DMS79 (cell line): ENCODE results near the gene LACTBL1.

Experiments
- DNase-seq: peaks from one replicate; lab custom pipeline; 2025; lab: John Stamatoyannopoulos, UW

Gene LACTBL1

GRCh38 chr1:22944346-22945055 is 28.2 kb downstream of the LACTBL1 start:
- DNase-seq, result no peak

DNA sequence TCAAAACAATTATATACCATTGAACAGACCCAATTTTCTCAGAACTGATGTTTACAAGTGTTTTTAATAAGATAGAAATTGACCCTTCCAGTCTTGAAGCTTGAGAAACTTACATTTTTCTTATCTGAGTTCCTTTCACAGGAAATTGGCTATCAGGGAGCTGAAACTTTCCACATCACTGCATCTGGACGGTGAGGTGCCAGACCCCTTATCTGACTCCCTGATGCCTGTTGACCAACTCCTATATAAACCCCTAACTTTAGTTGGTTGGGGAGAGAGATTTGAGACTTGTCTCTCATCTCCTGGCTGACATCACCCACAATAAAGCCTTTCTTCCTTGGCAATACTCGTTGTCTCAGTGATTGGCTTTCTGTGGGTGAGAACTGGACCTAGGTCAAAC is 31.4 kb downstream of the LACTBL1 start:
- no peak for DNase-seq

GRCh38 chr1:22936681-22937080 is 36.0 kb downstream of the LACTBL1 start:
- DNase-seq, result no peak

- no peak for DNase-seq
These were observed 37.2 kb downstream of the LACTBL1 start for GRCh38 chr1:22935433-22935832.

DNA sequence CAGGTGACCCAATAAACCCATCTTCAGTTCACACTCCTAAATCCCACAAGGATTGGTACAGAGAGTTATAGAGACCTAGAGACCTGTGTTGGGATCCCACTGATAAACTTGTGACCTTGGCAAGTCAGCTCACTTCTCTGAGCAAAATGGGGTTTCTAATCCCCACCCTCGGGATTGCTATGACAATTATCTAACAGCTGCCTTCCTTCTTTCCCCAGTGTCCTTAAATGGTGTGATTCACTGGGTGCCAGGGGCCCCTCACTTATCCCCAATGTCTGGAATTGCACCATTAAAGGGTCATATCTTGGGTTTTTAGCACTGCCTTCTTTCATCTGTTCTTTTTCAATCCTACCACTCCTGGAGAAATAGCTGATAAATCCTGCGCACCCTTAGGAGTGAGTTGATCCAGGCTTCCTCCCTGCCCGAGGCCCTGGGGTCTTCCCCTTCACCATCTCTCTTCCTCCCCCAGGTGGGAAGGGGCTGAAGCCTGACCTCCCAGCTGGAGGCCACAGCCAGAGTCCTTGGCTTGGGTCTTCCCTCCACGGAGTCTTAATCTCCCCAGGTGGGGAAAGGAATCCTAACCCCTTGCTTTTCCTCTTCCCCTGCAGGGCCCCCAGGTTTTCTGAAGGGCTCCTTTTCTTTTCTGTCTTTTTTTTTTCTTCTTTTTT is 39.7 kb downstream of the LACTBL1 start:
- no peak for DNase-seq

GRCh38 chr1:22930240-22930912 is 42.3 kb downstream of the LACTBL1 start:
- no peak for DNase-seq

DNA sequence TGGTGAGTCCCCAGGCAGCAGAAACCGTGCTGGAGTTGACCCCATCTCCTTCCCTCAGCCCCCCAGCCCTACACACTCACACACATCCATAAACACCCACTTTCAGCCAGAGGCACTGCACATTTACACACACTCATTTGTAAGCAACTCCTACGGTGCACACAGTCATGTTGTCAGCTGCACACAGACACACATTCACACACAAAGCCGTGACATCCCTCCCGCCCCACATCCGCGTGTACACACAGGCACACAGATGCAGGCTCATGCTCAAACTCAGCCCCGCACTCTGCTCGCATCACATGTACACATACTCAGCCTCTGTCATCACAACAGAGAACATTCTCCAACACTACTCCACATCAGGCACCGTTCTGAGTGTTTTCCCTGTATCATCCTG is 47.6 kb downstream of the LACTBL1 start:
- DNase-seq, result no peak

GRCh38 chr1:22922640-22923039 is 50.0 kb downstream of the LACTBL1 start:
- no peak for DNase-seq

- DNase-seq, result no peak
These were observed 51.1 kb downstream of the LACTBL1 start for GRCh38 chr1:22921452-22922126.

GRCh38 chr1:22920734-22921451 is 51.8 kb downstream of the LACTBL1 start:
- no peak for DNase-seq

DNA sequence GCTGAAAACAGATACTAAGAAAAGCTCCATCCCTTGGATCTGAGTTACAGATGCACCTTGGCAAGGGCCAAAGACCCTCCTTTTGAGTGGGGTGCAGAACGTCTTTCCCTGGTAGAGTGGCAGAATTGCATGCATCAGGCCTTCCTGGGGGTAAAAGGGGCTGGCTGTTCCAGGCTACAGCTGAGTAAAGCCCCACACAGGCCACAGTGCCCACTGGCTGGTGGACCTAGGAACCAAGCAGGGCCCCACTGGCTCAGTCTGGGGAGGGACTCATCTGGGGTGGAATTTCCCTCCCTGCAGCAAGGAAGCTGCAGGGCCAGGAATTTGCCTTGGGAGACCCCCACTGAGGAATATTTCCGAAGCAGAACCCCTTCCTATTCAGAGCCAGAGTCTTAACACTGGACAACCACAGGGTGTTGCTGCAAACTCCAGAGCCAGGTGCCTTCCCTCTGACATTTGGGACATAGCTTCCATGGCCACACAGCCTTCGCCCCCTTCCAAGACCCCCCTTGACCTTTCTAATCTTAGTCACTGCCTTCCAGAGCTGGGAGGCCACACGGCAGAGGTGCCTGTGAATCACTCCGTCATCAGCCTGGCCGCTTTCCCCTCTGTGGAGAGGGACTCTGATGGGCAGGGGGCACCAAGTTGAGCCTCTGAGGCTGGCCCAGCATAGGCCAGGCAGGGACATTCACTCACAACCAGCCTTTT is 52.5 kb downstream of the LACTBL1 start:
- no peak for DNase-seq

GRCh38 chr1:22919341-22920025 is 53.2 kb downstream of the LACTBL1 start:
- no peak for DNase-seq

DNA sequence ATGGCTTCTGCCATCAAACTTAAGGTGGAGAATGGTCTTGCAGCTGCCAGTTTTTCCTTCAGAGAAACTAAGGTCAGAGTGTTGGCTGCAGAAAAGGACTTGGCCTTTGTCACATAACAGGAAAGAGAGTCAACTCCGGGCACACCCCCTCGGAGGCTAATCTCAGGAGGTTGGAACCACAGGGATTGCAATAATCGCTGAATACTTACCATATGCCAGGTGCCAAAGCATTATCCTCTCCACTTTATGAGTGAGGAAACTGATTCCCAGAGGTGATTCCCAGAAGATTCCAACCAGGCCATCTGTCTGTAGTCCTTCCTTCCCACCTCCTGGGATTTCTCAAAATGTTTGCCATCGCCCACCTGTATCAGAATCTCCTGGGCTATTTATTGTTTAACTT is 54.0 kb downstream of the LACTBL1 start:
- DNase-seq, result no peak

DNA sequence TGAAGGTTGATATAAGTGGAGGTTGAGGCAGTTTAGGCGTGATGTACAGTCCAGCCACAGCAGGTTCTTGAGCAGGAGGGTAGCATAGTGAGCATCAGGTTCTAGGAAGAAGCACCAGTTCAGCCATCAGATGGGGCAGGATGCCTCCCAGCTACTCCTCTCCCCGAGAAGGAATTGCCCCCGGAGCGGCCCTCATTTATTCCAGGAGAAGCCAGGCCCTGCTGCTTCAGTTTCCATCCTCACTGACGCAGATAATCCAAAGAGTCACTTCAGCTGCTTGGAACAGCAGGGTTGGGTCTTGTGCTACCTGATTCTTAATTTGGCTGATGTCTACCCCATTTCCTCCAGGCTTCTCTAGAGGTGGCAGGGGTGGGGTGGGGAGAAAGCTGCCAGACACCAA is 54.7 kb downstream of the LACTBL1 start:
- no peak for DNase-seq

DNA sequence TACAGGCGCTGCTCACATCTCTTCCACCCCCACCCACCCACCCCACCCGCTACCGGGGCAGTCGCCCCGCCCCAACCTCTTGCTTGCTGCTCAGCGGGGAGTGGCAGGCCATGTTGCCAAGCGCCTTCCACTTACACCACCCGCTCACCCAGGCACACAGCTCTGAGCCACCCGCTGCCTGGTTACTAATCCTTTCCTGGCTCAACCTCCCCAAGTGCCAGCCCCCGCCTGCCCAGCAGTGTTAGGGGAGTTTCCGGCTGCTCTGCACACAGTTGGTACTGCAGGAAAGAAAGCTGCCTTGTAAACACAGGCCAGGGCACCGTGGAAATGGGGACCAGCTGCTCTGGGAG is 56.2 kb downstream of the LACTBL1 start:
- peak; percentile 38 for DNase-seq

DNA sequence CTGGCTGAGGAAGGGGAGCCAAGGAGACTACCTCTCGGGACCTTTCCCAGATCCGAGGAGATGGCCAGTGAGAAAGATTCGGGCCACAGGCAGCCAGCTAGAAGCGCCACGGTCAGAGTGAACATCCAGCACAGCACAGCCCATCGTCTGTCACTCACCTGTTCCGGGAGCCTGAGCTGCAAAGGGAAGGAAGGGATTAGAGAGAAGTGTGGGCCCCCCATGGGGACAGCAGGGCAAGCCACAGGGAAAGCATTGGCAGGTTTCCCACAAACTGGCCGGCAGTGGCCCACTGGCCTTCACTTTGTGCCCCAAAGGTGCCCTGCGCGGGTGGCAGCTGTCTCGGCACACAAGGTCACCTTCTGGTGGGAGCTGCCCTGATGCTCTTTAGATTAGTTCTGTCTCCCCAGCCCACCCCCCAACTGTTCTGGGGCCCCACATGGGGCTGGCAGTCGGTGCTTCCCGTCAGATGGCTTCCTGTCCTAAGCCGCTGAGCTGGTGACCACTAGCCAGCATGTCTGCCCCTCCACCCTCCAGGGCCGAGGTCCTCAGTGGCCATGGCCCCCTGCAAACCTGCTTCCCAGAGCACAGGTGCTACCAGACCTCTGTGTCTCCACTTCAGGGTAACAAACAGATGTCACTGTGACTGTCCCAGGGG is 56.7 kb downstream of the LACTBL1 start:
- DNase-seq, result no peak

GRCh38 chr1:22915231-22915630 is 57.4 kb downstream of the LACTBL1 start:
- no peak for DNase-seq

- no peak for DNase-seq
These were observed 57.9 kb downstream of the LACTBL1 start for GRCh38 chr1:22914633-22915217.

- no peak for DNase-seq
These were observed 58.5 kb downstream of the LACTBL1 start for GRCh38 chr1:22914156-22914555.
